RWPE2 (cell line): ENCODE measurements around the gene KLF17.

Experiments
- ATAC-seq: fragments of 200-7000 bp; cut with Tn5 transposase; 3 replicates; pipeline ENCODE4 v1.9.1; 2021; ENCODE audit warnings: low read depth
- DNase-seq: peaks from one replicate; pipeline ENCODE4 v3.0.0-alpha.2; 2020; ENCODE audit warnings: low spot score
- H3K27ac ChIP-seq: fragments of 450-650 bp; 2 replicates; pipeline ENCODE4 v1.5.1; 2017; ENCODE audit warnings: mild to moderate bottlenecking; ENCODE audit not compliant: poor library complexity, severe bottlenecking
- H3K27me3 ChIP-seq: fragments of 250-450 bp; sonication (Bioruptor Pico); 2 replicates; pipeline ENCODE4 v1.5.1; 2021; ENCODE audit warnings: mild to moderate bottlenecking, moderate library complexity; ENCODE audit not compliant: insufficient read depth, poor library complexity, severe bottlenecking
- H3K36me3 ChIP-seq: fragments of 250-450 bp; sonication (Bioruptor Pico); 2 replicates; pipeline ENCODE4 v1.5.1; 2020; ENCODE audit warnings: low read depth, mild to moderate bottlenecking, moderate library complexity
- H3K4me1 ChIP-seq: fragments of 250-450 bp; sonication (Bioruptor Pico); 2 replicates; pipeline ENCODE4 v1.5.1; 2021; ENCODE audit warnings: mild to moderate bottlenecking, moderate library complexity; ENCODE audit not compliant: insufficient read depth, poor library complexity, severe bottlenecking
- H3K4me3 ChIP-seq: fragments of 250-450 bp; sonication (Bioruptor Pico); 2 replicates; pipeline ENCODE4 v1.5.1; 2021; ENCODE audit warnings: mild to moderate bottlenecking, moderate library complexity; ENCODE audit not compliant: severe bottlenecking
- H3K9me3 ChIP-seq: fragments of 250-450 bp; sonication (Bioruptor Pico); 2 replicates; pipeline ENCODE4 v1.5.1; 2021; ENCODE audit warnings: mild to moderate bottlenecking, moderate library complexity; ENCODE audit not compliant: severe bottlenecking
- CTCF ChIP-seq: fragments of 450-650 bp; IDR thresholded peaks from one replicate; pipeline ENCODE4 v1.5.1; 2017; ENCODE audit warnings: mild to moderate bottlenecking, moderate library complexity; ENCODE audit not compliant: poor library complexity, severe bottlenecking

KLF17 gene

DNA sequence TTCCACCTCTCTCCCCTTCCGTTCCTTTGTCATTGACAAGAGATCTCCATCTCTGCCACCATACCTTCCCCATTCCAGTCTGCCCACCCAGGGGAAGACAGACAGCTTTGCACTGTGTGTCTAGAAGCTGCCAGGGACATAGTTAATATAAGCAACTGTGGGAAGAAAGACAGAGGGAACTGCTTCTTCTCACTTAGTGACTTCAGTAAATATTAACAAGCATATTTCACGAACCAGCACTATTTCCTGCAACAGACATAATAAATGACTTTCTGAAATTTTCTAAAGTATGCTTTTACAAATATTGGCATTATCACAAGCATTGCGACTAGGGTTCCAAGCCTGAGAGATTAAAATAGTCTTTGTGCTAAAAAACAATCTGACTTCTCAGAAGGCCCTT is 44.2 kb upstream of the KLF17 start:
- Histone ChIP-seq H3K4me3 (no peak overlapping the region), H3K27me3 (no peaks in the 10 kb centered on the region), H3K36me3 (no peaks in the 10 kb centered on the region), H3K27ac (no peak overlapping the region), H3K9me3 (no peaks in the 10 kb centered on the region), H3K4me1 (no peaks in the 10 kb centered on the region)
- no peak for TF ChIP-seq CTCF
- DNase-seq, result no peak
- ATAC-seq, result no peak

DNA sequence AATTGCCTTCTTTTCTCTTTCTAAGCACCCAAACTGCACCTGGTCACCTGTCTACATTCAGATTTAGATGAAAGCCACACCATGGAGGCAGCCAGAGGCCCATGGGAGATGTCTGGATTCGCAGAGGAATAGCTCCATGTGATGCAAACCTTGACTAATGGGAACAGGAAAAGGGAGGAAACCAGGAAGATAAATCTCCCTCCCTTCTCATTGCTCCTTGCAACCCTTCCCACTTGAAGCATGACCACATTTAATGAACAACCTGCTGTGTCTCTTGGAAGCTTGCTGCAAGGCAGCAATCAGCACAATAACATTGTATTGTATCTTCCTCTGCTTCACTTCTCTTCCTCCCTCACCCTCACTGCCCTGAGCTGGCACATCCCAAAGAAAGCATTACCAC is 42.6 kb upstream of the KLF17 start:
- ATAC-seq (no peak), DNase-seq (no peak)
- no peaks in the 10 kb centered on the region for H3K9me3 ChIP-seq
- TF ChIP-seq CTCF, result no peak
- no peaks in the 10 kb centered on the region for H3K27me3 ChIP-seq
- H3K27ac ChIP-seq, result no peak overlapping the region
- H3K4me3 ChIP-seq, result no peak overlapping the region
- H3K4me1 ChIP-seq, result no peaks in the 10 kb centered on the region
- H3K36me3 ChIP-seq, result no peaks in the 10 kb centered on the region

- no peak overlapping the region for H3K4me3 ChIP-seq
- no peak for TF ChIP-seq CTCF
These were observed 41.2 kb upstream of the KLF17 start for GRCh38 chr1:44077421-44077820.

GRCh38 chr1:44078104-44078503 is 40.5 kb upstream of the KLF17 start:
- Histone ChIP-seq H3K9me3 (no peaks in the 10 kb centered on the region), H3K27ac (no peak overlapping the region), H3K27me3 (no peaks in the 10 kb centered on the region), H3K4me3 (no peak overlapping the region), H3K36me3 (no peaks in the 10 kb centered on the region), H3K4me1 (no peaks in the 10 kb centered on the region)
- no peak for ATAC-seq
- TF ChIP-seq CTCF, result no peak
- no peak for DNase-seq

More at GRCh38 chr1:44077421-44077820, 41.2 kb upstream of the KLF17 start:
- ATAC-seq, result no peak
- DNase-seq, result no peak
- H3K27me3 ChIP-seq, result no peaks in the 10 kb centered on the region
- H3K9me3 ChIP-seq, result no peaks in the 10 kb centered on the region
- H3K4me1 ChIP-seq, result no peaks in the 10 kb centered on the region
- no peaks in the 10 kb centered on the region for H3K36me3 ChIP-seq
- H3K27ac ChIP-seq, result no peak overlapping the region

DNA sequence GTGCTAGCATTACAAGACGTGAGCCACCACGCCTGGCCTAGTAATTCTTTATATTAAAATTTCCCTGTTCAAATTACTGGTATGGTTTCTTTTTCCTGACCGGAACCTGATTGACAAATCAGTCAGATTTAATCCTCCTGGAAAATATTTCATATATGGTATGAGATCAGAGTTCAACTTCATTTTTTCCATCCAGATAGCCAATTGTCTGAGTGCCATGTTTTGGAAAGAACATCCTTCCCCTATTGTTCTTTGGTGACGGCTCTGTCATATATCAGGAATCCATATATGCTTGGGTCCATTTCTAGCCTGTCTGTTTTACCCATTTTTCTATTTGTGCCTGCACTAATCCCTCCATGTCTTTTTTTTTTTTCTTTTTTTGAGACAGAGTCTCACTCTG is 39.1 kb upstream of the KLF17 start:
- TF ChIP-seq CTCF, result no peak
- Histone ChIP-seq H3K9me3 (no peaks in the 10 kb centered on the region), H3K4me3 (no peak overlapping the region), H3K27me3 (no peaks in the 10 kb centered on the region), H3K27ac (no peak overlapping the region), H3K4me1 (no peaks in the 10 kb centered on the region), H3K36me3 (no peaks in the 10 kb centered on the region)
- DNase-seq (no peak), ATAC-seq (no peak)
